Common myeloid progenitor, CD34-positive (primary cell): ENCODE data around the gene CAP2.
"Not testable (repeated sequence)": the region's sequence is repeated elsewhere in the genome, so short reads cannot be mapped to it uniquely, and the experiment has no call there.

Experiments used
- CTCF ChIA-PET: fragments of 350-600 bp; sonication (Branson Sonifier 250); formaldehyde crosslinking; loops from one replicate; lab custom pipeline; 2021; ENCODE audit warnings: antibody characterized with exemption; lab: Charles Lee
- POLR2A ChIA-PET: fragments of 350-600 bp; sonication (Branson Sonifier 250); formaldehyde crosslinking; loops from one replicate; lab custom pipeline; 2021; ENCODE audit warnings: antibody characterized with exemption; lab: Charles Lee
- DNase-seq, 3 donors: peaks; one replicate each; pipeline versions ENCODE4 v3.0.0 to v3.0.0-alpha.2; 2013
- H3K27ac ChIP-seq, 2 experiments: 1 replicate in 1 of 2; 2 replicates in 1 of 2; pipeline ENCODE4 v1.7.0; 2013; ENCODE audit warnings: inconsistent platforms in 2 of 2, low read length in 2 of 2, mild to moderate bottlenecking in 2 of 2, low read depth in 1 of 2, moderate library complexity in 1 of 2; ENCODE audit not compliant: severe bottlenecking in 2 of 2, insufficient read depth in 1 of 2, poor library complexity in 1 of 2
- H3K27me3 ChIP-seq, 5 experiments: replicated peaks in 2 of 5; 1 replicate in 3 of 5; 2 replicates in 2 of 5; pipeline versions ENCODE4 v1.6.1 to v1.7.0; 2013; ENCODE audit warnings: low read length in 4 of 5, mild to moderate bottlenecking in 2 of 5, moderate library complexity in 2 of 5, inconsistent platforms in 1 of 5; ENCODE audit not compliant: insufficient read depth in 5 of 5, control insufficient read depth in 4 of 5
- H3K36me3 ChIP-seq, 4 experiments: 1 replicate in 2 of 4; 2 replicates in 2 of 4; pipeline versions ENCODE4 v1.6.1 to v1.7.0; 2013; ENCODE audit warnings: low read length in 3 of 4, control low read depth in 1 of 4, mild to moderate bottlenecking in 1 of 4; ENCODE audit not compliant: control insufficient read depth in 4 of 4, insufficient read depth in 4 of 4
- H3K4me1 ChIP-seq, 4 experiments: 1 replicate in 3 of 4; 2 replicates in 1 of 4; pipeline versions ENCODE4 v1.6.1 to v1.7.1; 2013; ENCODE audit warnings: low read length in 3 of 4, mild to moderate bottlenecking in 3 of 4, control low read depth in 1 of 4, inconsistent platforms in 1 of 4, moderate library complexity in 1 of 4; ENCODE audit not compliant: control insufficient read depth in 4 of 4, insufficient read depth in 4 of 4; ENCODE audit errors: control extremely low read depth in 1 of 4
- H3K4me3 ChIP-seq, 7 experiments: 1 replicate in 4 of 7; 2 replicates in 3 of 7; pipeline versions ENCODE4 v1.5.1 to v1.7.0; 2013; ENCODE audit warnings: mild to moderate bottlenecking in 7 of 7, low read length in 6 of 7, moderate library complexity in 6 of 7, inconsistent platforms in 2 of 7, low read depth in 2 of 7, control low read depth in 1 of 7; ENCODE audit not compliant: insufficient read depth in 4 of 7, control insufficient read depth in 1 of 7; ENCODE audit errors: extremely low read depth in 1 of 7
- H3K9me3 ChIP-seq, 5 experiments: 1 replicate in 4 of 5; 2 replicates in 1 of 5; pipeline versions ENCODE4 v1.6.1 to v1.7.1; 2013; ENCODE audit warnings: low read length in 4 of 5, mild to moderate bottlenecking in 2 of 5, inconsistent platforms in 1 of 5, low read depth in 1 of 5, moderate library complexity in 1 of 5; ENCODE audit not compliant: control insufficient read depth in 4 of 5, insufficient read depth in 2 of 5; ENCODE audit errors: control extremely low read depth in 1 of 5
- WGBS: methylation state at CpG from one replicate; pipeline ENCODE4 v1.1.5; 2013; ENCODE audit not compliant: insufficient coverage; 5-methylcytosine and 5-hydroxymethylcytosine counted together

Gene CAP2

GRCh38 chr6:17396256-17396655 lies 2.9 kb downstream of the CAP2 start:
- H3K27me3 ChIP-seq, result peaks cover 11 to 49% (median 25%) of the 10 kb centered on the region in 5 experiments
- H3K4me1 ChIP-seq, result peaks cover 0 to 12% (median 5%) of the 10 kb centered on the region in 4 experiments
- POLR2A ChIA-PET, result no interaction called here
- no peak overlapping the region for H3K27ac ChIP-seq
- 100% methylated on average over 3 of the region's 3 CpGs for WGBS
- no peak overlapping the region for H3K4me3 ChIP-seq
- H3K36me3 ChIP-seq, result no peaks in the 10 kb centered on the region
- CTCF ChIA-PET, result no interaction called here
- peaks cover 0 to 5% (median 0%) of the 10 kb centered on the region in 5 experiments for H3K9me3 ChIP-seq
- no peak for DNase-seq

GRCh38 chr6:17397764-17398194 lies 4.4 kb downstream of the CAP2 start:
- Histone ChIP-seq H3K27me3 (peaks cover 6 to 34% (median 18%) of the 10 kb centered on the region in 5 experiments), H3K9me3 (peaks cover 0 to 5% (median 0%) of the 10 kb centered on the region in 5 experiments), H3K4me3 (no peak overlapping the region), H3K4me1 (peaks cover 0 to 12% (median 5%) of the 10 kb centered on the region in 4 experiments), H3K36me3 (no peaks in the 10 kb centered on the region), H3K27ac (no peak overlapping the region)
- POLR2A ChIA-PET, result no interaction called here
- 80% methylated on average over 1 of the region's 3 CpGs for whole genome bisulfite sequencing
- CTCF ChIA-PET, result no interaction called here
- DNase-seq, result no peak

GRCh38 chr6:17405181-17405943 lies 12.0 kb downstream of the CAP2 start:
- DNase-seq, H3K9me3 ChIP-seq, H3K27ac ChIP-seq, H3K27me3 ChIP-seq, H3K36me3 ChIP-seq, H3K4me3 ChIP-seq, POLR2A ChIA-PET, H3K4me1 ChIP-seq, CTCF ChIA-PET: not testable (repeated sequence)
- 86% methylated on average over 6 of the region's 7 CpGs for WGBS

GRCh38 chr6:17405944-17406245 lies 12.5 kb downstream of the CAP2 start:
- Histone ChIP-seq H3K27ac (no peak overlapping the region), H3K27me3 (no peaks in the 10 kb centered on the region), H3K9me3 (no peaks in the 10 kb centered on the region), H3K4me3 (no peak overlapping the region), H3K4me1 (no peaks in the 10 kb centered on the region), H3K36me3 (no peaks in the 10 kb centered on the region)
- WGBS, result 96% methylated on average over 6 of the region's 8 CpGs
- POLR2A ChIA-PET, result no interaction called here
- DNase-seq, result no peak
- CTCF ChIA-PET, result no interaction called here

- H3K4me3 ChIP-seq, result no peak overlapping the region
- POLR2A ChIA-PET, result no interaction called here
- H3K27ac ChIP-seq, result no peak overlapping the region
- no peaks in the 10 kb centered on the region for H3K9me3 ChIP-seq
- H3K4me1 ChIP-seq, result no peaks in the 10 kb centered on the region
- DNase-seq, result no peak
- no peaks in the 10 kb centered on the region for H3K27me3 ChIP-seq
- no peaks in the 10 kb centered on the region for H3K36me3 ChIP-seq
- CTCF ChIA-PET, result no interaction called here
- WGBS, result 100% methylated on average over 1 of the region's 4 CpGs
Observed at GRCh38 chr6:17408081-17408480, 14.7 kb downstream of the CAP2 start.

GRCh38 chr6:17410281-17410680 lies 16.9 kb downstream of the CAP2 start:
- no peaks in the 10 kb centered on the region for H3K36me3 ChIP-seq
- H3K27me3 ChIP-seq, result no peaks in the 10 kb centered on the region
- H3K4me3 ChIP-seq, result no peak overlapping the region
- ChIA-PET CTCF (no interaction called here), POLR2A (no interaction called here)
- no peak for DNase-seq
- no peaks in the 10 kb centered on the region for H3K4me1 ChIP-seq
- no peaks in the 10 kb centered on the region for H3K9me3 ChIP-seq
- WGBS, result 100% methylated on average over 4 of the region's 4 CpGs
- no peak overlapping the region for H3K27ac ChIP-seq

- Histone ChIP-seq H3K4me3 (no peak overlapping the region), H3K9me3 (no peaks in the 10 kb centered on the region), H3K27ac (no peak overlapping the region), H3K27me3 (no peaks in the 10 kb centered on the region), H3K4me1 (no peaks in the 10 kb centered on the region), H3K36me3 (no peaks in the 10 kb centered on the region)
- POLR2A ChIA-PET, result no interaction called here
- CTCF ChIA-PET, result no interaction called here
- no peak for DNase-seq
- 98% methylated on average over 5 of the region's 5 CpGs for WGBS
Observed at GRCh38 chr6:17413313-17413750, 19.9 kb downstream of the CAP2 start.
